Lung (tissue), 12 donors: ENCODE measurements around the gene DEPDC5. TPM values are rescaled to one million over a fixed set of nuclear protein-coding genes. Genes with fewer than 3 reads are reported as not detected.
A peak's percentile ranks its signal among the peaks of the same experiment; 100 is the strongest.

Experiments
- ATAC-seq: fragments of 200-7000 bp; cut with Tn5 transposase; one replicate; pipeline ENCODE4 v1.9.1; 2020; ENCODE audit warnings: moderate number of reproducible peaks; ENCODE audit not compliant: insufficient read depth, low FRiP score
- DNase-seq, 3 donors: peaks; one replicate each; pipeline ENCODE4 v3.0.0-alpha.2; 2013 to 2017
- H3K27ac ChIP-seq, 2 donors: one replicate each; pipeline ENCODE4 v1.5.1; 2013; ENCODE audit warnings: mild to moderate bottlenecking in 2 of 2, moderate library complexity in 2 of 2, control low read depth in 1 of 2, inconsistent platforms in 1 of 2, low read depth in 1 of 2, low read length in 1 of 2
- H3K27me3 ChIP-seq, 3 donors: one replicate each; pipeline ENCODE4 v1.5.1; 2013; ENCODE audit warnings: low read length in 2 of 3; ENCODE audit not compliant: control insufficient read depth in 3 of 3, insufficient read depth in 3 of 3
- H3K36me3 ChIP-seq, 4 donors: one replicate each; pipeline ENCODE4 v1.5.1; 2013; ENCODE audit warnings: low read length in 4 of 4, mild to moderate bottlenecking in 1 of 4, moderate library complexity in 1 of 4; ENCODE audit not compliant: control insufficient read depth in 4 of 4, insufficient read depth in 4 of 4
- H3K4me1 ChIP-seq, 5 donors: one replicate each; pipeline ENCODE4 v1.5.1; 2013; ENCODE audit warnings: low read length in 5 of 5, mild to moderate bottlenecking in 2 of 5, moderate library complexity in 1 of 5; ENCODE audit not compliant: control insufficient read depth in 5 of 5, insufficient read depth in 5 of 5
- H3K4me3 ChIP-seq: one replicate; pipeline ENCODE4 v1.5.1; 2013; ENCODE audit warnings: mild to moderate bottlenecking, control low read depth, moderate library complexity
- H3K9ac ChIP-seq, 2 donors: one replicate each; pipeline ENCODE4 v1.5.1; 2013; ENCODE audit warnings: low read length in 2 of 2, control low read depth in 1 of 2; ENCODE audit not compliant: insufficient read depth in 1 of 2
- H3K9me3 ChIP-seq, 4 donors: one replicate each; pipeline ENCODE4 v1.5.1; 2013; ENCODE audit warnings: low read length in 3 of 4, mild to moderate bottlenecking in 1 of 4, moderate library complexity in 1 of 4; ENCODE audit not compliant: control insufficient read depth in 4 of 4, insufficient read depth in 3 of 4
- WGBS, 2 donors: extraction: QIAGEN DNeasy Blood & Tissue Kit; methylation state at CpG; one replicate each; pipeline ENCODE4 v1.1.7; 2013; 5-methylcytosine and 5-hydroxymethylcytosine counted together
- polyA plus RNA-seq, 2 donors: library from polyadenylated mRNA; stranded (reverse); fragments of 200-250 nt; gene quantifications; one replicate each; pipeline ENCODE4 v1.2.1, GENCODE V29; 2013
- total RNA-seq, 2 donors: library from RNA; depleted of rRNA in 1 of 2; stranded (reverse); fragments of >200 nt in 1 of 2; gene quantifications; one replicate each; pipeline ENCODE4 v1.2.1, GENCODE V29; 2014 to 2021
- TF ChIP-seq, protein P1 (sequence below): IDR thresholded peaks from 2 replicates; pipeline ENCODE4 v1.5.1; 2012; ENCODE audit warnings: mild to moderate bottlenecking; ENCODE audit errors: control extremely low read depth, extremely low read depth
- donor health status: control.
- donor health status: control.
- donor health status: Bipolar disorder and iron deficiency.
- donor health status: healthy.
- donor health status: DM: yes; HTN: yes; CAD: no.

DEPDC5 gene
- total and polyA plus RNA-seq, 4 donors, result 6.6 to 29.0 (median 16.3) TPM

GRCh38 chr22:31898926-31899325 lies 145.1 kb downstream of the DEPDC5 start:
- no peak overlapping the region for H3K4me3 ChIP-seq
- H3K4me1 ChIP-seq, result peaks cover 0 to 8% (median 4%) of the 10 kb centered on the region in 5 donors
- DNase-seq, result no peak
- H3K27ac ChIP-seq, result no peak overlapping the region
- no peaks in the 10 kb centered on the region for H3K9me3 ChIP-seq
- H3K9ac ChIP-seq, result no peak overlapping the region
- TF ChIP-seq, protein P1, sequence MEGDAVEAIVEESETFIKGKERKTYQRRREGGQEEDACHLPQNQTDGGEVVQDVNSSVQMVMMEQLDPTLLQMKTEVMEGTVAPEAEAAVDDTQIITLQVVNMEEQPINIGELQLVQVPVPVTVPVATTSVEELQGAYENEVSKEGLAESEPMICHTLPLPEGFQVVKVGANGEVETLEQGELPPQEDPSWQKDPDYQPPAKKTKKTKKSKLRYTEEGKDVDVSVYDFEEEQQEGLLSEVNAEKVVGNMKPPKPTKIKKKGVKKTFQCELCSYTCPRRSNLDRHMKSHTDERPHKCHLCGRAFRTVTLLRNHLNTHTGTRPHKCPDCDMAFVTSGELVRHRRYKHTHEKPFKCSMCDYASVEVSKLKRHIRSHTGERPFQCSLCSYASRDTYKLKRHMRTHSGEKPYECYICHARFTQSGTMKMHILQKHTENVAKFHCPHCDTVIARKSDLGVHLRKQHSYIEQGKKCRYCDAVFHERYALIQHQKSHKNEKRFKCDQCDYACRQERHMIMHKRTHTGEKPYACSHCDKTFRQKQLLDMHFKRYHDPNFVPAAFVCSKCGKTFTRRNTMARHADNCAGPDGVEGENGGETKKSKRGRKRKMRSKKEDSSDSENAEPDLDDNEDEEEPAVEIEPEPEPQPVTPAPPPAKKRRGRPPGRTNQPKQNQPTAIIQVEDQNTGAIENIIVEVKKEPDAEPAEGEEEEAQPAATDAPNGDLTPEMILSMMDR, result no peak
- peaks cover 10 to 20% (median 14%) of the 10 kb centered on the region in 4 donors for H3K36me3 ChIP-seq
- no peaks in the 10 kb centered on the region for H3K27me3 ChIP-seq
- WGBS, 2 donors, result 92 to 96% methylated on average over 2 of the region's 2 CpGs
- no peak for ATAC-seq

- Histone ChIP-seq H3K36me3 (peaks cover 10 to 19% (median 12%) of the 10 kb centered on the region in 4 donors), H3K4me1 (peaks cover 0 to 8% (median 4%) of the 10 kb centered on the region in 5 donors), H3K27ac (no peak overlapping the region), H3K9me3 (no peaks in the 10 kb centered on the region), H3K4me3 (no peak overlapping the region), H3K27me3 (no peaks in the 10 kb centered on the region), H3K9ac (no peak overlapping the region)
- TF ChIP-seq, protein P1, result no peak
- DNase-seq, result no peak
- WGBS, 2 donors, result 94 to 100% methylated on average over 4 of the region's 4 CpGs
- no peak for ATAC-seq
Observed at GRCh38 chr22:31899669-31900068, 145.8 kb downstream of the DEPDC5 start.

DNA sequence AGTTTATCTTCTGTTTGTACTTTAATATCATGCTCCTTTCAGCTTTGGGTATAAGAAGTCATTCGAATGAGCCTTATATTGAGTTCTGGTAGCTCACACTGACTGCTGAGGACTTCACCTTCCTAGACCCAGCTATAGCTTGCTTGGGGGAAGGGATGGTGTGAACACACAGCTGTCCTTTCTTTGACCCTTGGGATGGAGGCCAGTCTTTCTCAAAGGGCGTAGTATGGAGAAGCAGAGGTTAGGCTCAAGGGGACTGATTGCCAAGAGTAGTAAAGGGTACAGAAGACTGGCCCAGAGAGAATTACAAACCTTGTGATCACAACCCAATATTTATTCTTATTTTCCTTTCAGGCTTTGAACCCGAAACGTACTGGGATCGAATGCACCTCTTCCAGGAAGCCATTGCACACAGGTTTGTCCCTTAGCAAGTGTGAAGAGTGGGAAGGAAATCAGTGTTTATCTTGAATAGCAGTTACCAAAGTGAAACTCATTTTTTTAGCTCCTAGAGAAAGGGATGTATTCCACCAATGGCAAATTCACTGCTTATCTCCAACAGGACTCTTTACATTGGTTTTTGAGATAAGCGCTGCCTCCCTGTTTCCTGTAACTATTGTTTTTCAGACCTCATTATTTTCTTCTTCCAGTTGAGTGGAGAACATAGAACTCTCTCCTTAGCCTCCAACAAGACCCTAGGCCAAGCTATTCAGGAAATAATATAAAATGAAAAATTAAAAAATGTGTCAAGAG lies 147.7 kb downstream of the DEPDC5 start:
- Histone ChIP-seq H3K36me3 (peaks cover 7 to 18% (median 12%) of the 10 kb centered on the region in 4 donors), H3K27ac (no peak overlapping the region), H3K9me3 (no peaks in the 10 kb centered on the region), H3K9ac (no peak overlapping the region), H3K4me3 (no peak overlapping the region), H3K27me3 (no peaks in the 10 kb centered on the region), H3K4me1 (peaks cover 0 to 6% (median 0%) of the 10 kb centered on the region in 5 donors)
- ATAC-seq, result no peak
- peak in 2 of 3 donors; percentile 12 to 28 for DNase-seq
- WGBS, 2 donors, result 67 to 74% methylated on average over 6 of the region's 6 CpGs
- TF ChIP-seq, protein P1, result no peak
